SK-N-SH (cell line): ENCODE measurements around the gene MYH6. TPM values are rescaled to one million over a fixed set of nuclear protein-coding genes. Genes with fewer than 3 reads are reported as not detected.

ENCODE experiments used
- CTCF ChIA-PET: fragments of 300-600, 350-600 bp; formaldehyde crosslinking; extraction: SDS; loops from one replicate; lab custom pipeline; 2021; lab: Yijun Ruan, JAX
- POLR2A ChIA-PET: fragments of 350-600 bp; sonication (Branson Sonifier 250); formaldehyde crosslinking; extraction: SDS; loops from one replicate; lab custom pipeline; 2020; ENCODE audit warnings: antibody characterized with exemption, inconsistent platforms; lab: Yijun Ruan, JAX
- DNase-seq: peaks from one replicate; pipeline ENCODE4 v3.0.0; 2012
- H2AFZ ChIP-seq: fragments of 200-600 bp; sonication (generic); 2 replicates; pipeline ENCODE4 v1.8.1; 2016; ENCODE audit warnings: antibody characterized with exemption, mild to moderate bottlenecking, low read depth
- H3F3A ChIP-seq: fragments of 200-600 bp; sonication (generic); replicated peaks from 2 replicates; pipeline ENCODE3; 2016; ENCODE audit warnings: antibody characterized with exemption, mild to moderate bottlenecking; ENCODE audit not compliant: insufficient read depth
- H3K27ac ChIP-seq, 2 experiments: fragments of 200-500 bp in 1 of 2; fragments of 200-600 bp in 1 of 2; sonication (Bioruptor generic) in 1 of 2; sonication (generic), shearing (Covaris generic) in 1 of 2; 2 replicates each; pipeline versions ENCODE4 v1.5.1 to v1.6.1; 2014 to 2016; ENCODE audit warnings: low read depth in 2 of 2, inconsistent platforms in 1 of 2, low read length in 1 of 2, mild to moderate bottlenecking in 1 of 2, mixed read lengths in 1 of 2
- H3K27me3 ChIP-seq: fragments of 200-600 bp; sonication (generic), shearing (Covaris generic); 2 replicates; pipeline ENCODE4 v1.6.1; 2016; ENCODE audit warnings: mixed run types; ENCODE audit not compliant: insufficient read depth
- H3K36me3 ChIP-seq, 2 experiments: fragments of 200-500 bp in 1 of 2; fragments of 200-600 bp in 1 of 2; sonication (Bioruptor generic) in 1 of 2; sonication (generic) in 1 of 2; replicated peaks in 1 of 2; 2 replicates each; pipeline versions ENCODE3 to v1.5.1; 2014 to 2016; ENCODE audit warnings: low read length in 1 of 2, mild to moderate bottlenecking in 1 of 2; ENCODE audit not compliant: insufficient read depth in 2 of 2, control insufficient read depth in 1 of 2
- H3K4me1 ChIP-seq, 2 experiments: fragments of 200-500 bp in 1 of 2; fragments of 200-600 bp in 1 of 2; sonication (Bioruptor generic) in 1 of 2; sonication (generic), shearing (Covaris generic) in 1 of 2; 2 replicates each; pipeline versions ENCODE4 v1.5.1 to v1.6.1; 2014 to 2016; ENCODE audit warnings: low read depth in 1 of 2, low read length in 1 of 2, mixed run types in 1 of 2; ENCODE audit not compliant: insufficient read depth in 2 of 2, control insufficient read depth in 1 of 2
- H3K4me2 ChIP-seq: fragments of 200-600 bp; sonication (generic), shearing (Covaris generic); 2 replicates; pipeline ENCODE4 v1.6.1; 2017; ENCODE audit warnings: mixed run types
- H3K4me3 ChIP-seq, 2 experiments: fragments of 200-500 bp in 1 of 2; fragments of 200-600 bp in 1 of 2; sonication (Bioruptor generic) in 1 of 2; sonication (generic), shearing (Covaris generic) in 1 of 2; 2 replicates each; pipeline versions ENCODE4 v1.5.1 to v1.8.1; 2014 to 2016; ENCODE audit warnings: low read depth in 2 of 2, inconsistent platforms in 1 of 2, low read length in 1 of 2, mild to moderate bottlenecking in 1 of 2, mixed read lengths in 1 of 2, moderate library complexity in 1 of 2
- H3K79me2 ChIP-seq: fragments of 200-600 bp; sonication (generic); 2 replicates; pipeline ENCODE4 v1.8.1; 2017; ENCODE audit warnings: mild to moderate bottlenecking; ENCODE audit not compliant: insufficient read depth
- H3K9ac ChIP-seq: fragments of 200-600 bp; sonication (generic); 2 replicates; pipeline ENCODE4 v1.6.1; 2017; ENCODE audit warnings: mixed run types
- H3K9me2 ChIP-seq: fragments of 200-600 bp; sonication (generic); 2 replicates; pipeline ENCODE4 v1.6.1; 2017; ENCODE audit warnings: mixed run types
- H3K9me3 ChIP-seq: fragments of 200-600 bp; sonication (generic); 2 replicates; pipeline ENCODE4 v1.6.1; 2017; ENCODE audit warnings: mixed run types, mild to moderate bottlenecking, moderate library complexity
- H4K20me1 ChIP-seq: fragments of 200-600 bp; sonication (generic); 2 replicates; pipeline ENCODE4 v1.6.1; 2017; ENCODE audit warnings: mild to moderate bottlenecking, mixed run types; ENCODE audit not compliant: insufficient read depth
- CHD2 ChIP-seq: fragments of 150-350 bp; IDR thresholded peaks from 2 replicates; pipeline ENCODE4 v1.6.1; 2018; ENCODE audit warnings: low read length; ENCODE audit not compliant: partially characterized antibody
- EP300 ChIP-seq, 2 experiments: IDR thresholded peaks; 2 replicates each; pipeline versions ENCODE4 v1.4.0 to v1.6.1; 2012; ENCODE audit warnings: borderline replicate concordance in 1 of 2, low read depth in 1 of 2, low read length in 1 of 2
- GABPA ChIP-seq: IDR thresholded peaks from 2 replicates; pipeline ENCODE4 v1.4.0; 2012; ENCODE audit warnings: low read depth, mild to moderate bottlenecking
- NFIC ChIP-seq: IDR thresholded peaks from 2 replicates; pipeline ENCODE4 v1.4.0; 2012; ENCODE audit warnings: borderline replicate concordance
- NRF1 ChIP-seq: IDR thresholded peaks from 2 replicates; pipeline ENCODE4 v1.6.1; 2012; ENCODE audit warnings: low read depth, mild to moderate bottlenecking, low read length
- POLR2AphosphoS5 ChIP-seq: IDR thresholded peaks from 2 replicates; pipeline ENCODE4 v1.6.1; 2012; ENCODE audit warnings: low read depth, low read length
- RCOR1 ChIP-seq: fragments of 150-350 bp; IDR thresholded peaks from 2 replicates; pipeline ENCODE4 v1.6.1; 2017; ENCODE audit warnings: antibody characterized with exemption, low read length
- RFX5 ChIP-seq: IDR thresholded peaks from 2 replicates; pipeline ENCODE4 v1.6.1; 2012; ENCODE audit warnings: mild to moderate bottlenecking, improper control_type of control experiment, low read length
- TAF1 ChIP-seq: IDR thresholded peaks from 2 replicates; pipeline ENCODE4 v1.6.1; 2012; ENCODE audit warnings: low read depth, mild to moderate bottlenecking, low read length, moderate library complexity, borderline replicate concordance
- WGBS: methylation state at CpG from one replicate; pipeline ENCODE4 v1.1.6; 2017; ENCODE audit warnings: low lambda C conversion rate; 5-methylcytosine and 5-hydroxymethylcytosine counted together
- polyA plus RNA-seq, 3 experiments: library from polyadenylated mRNA; depleted of rRNA; stranded (reverse); fragments of >200 nt; gene quantifications; 2 replicates each; pipeline ENCODE4 v1.2.3, GENCODE V29; 2012
- TF ChIP-seq, protein P1 (sequence below): IDR thresholded peaks from 2 replicates; pipeline ENCODE4 v1.4.0; 2012; ENCODE audit warnings: low read depth
- TF ChIP-seq, protein P2 (sequence below): fragments of 200-600 bp; sonication (generic); IDR thresholded peaks from 2 replicates; pipeline ENCODE4 v1.6.1; 2017; ENCODE audit warnings: antibody characterized with exemption, mild to moderate bottlenecking, moderate library complexity

Gene MYH6
- polyA plus RNA-seq, 1 of the 3 experiments (the other 2 are of a cell fraction) = not detected

DNA sequence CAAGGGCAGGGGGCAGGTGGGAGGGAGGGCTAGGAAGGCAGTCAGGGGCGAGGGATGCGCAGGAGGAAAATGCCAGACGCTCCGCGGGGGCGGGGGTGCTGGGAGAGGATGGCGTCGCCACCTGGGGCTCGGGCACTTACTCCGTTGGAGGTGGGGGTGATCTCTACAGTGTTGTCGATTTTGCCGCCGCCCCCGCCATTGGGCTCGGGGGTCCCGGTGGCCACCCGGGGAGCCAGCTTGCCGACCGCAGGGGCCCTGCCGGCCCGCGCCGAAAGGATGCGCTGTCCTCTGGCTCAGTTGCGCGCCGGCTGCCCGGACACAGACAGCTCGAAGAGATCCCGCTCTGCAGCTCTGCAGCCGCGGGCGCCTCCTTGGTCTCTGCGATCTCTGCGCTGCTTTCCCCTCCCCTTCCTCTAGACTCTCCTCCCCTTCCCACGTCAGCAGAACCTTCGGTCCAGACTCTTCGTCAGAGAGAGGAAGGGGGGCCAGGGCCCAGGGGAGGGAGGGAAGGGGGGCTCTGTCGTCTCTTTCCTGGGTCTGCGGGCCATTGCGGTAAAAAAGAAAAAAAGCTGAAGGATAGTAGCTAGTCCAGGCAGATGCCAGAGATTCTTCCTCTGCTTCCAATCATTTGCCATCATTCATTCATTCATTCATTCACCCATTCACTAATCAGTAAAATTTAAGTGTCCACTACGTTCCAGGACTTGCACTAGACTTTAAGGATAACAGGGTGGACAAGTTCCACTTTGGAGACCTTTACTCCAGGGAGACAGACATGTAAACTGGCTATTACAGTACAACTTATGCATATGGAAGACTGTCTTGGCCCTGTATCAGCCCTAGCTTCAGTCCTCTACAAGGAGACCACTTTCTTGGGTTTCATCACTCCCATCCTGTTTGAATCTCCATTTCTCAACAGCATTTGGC is 55.3 kb downstream of the MYH6 start, which contains the start of gene SLC22A17:
Gene SLC22A17, minus strand, starts transcription at position 382 of the 927 bp plus-strand sequence.
- Histone ChIP-seq H3K27me3 (no peaks in the 10 kb centered on the region), H3K4me1 (peaks cover 0 to 12% of the 10 kb centered on the region in 2 experiments; a peak in 1 of 4 replicates), H3K27ac (peak within 1 kb of the TSS; percentile 55 to 92), H2AFZ (peak within 1 kb of the TSS; percentile 77)
- TF ChIP-seq EP300 (IDR thresholded peaks at IDR 0.05; ENCODE audit: borderline replicate concordance in 1 of 2, low read depth in 1 of 2, low read length in 1 of 2) (no peak), CHD2 (peak; percentile 57), NRF1 (0 out of 2 replicates have a peak, but pooled peaks have one; percentile 4), POLR2AphosphoS5 (peak; percentile 86), TAF1 (peak; percentile 78), RCOR1 (no peak), RFX5 (peak; percentile 50; the same call in 1 of the 2 replicates), GABPA (peak; percentile 37; the same call in 1 of the 2 replicates), NFIC (no peak)
- TF ChIP-seq, protein P1, sequence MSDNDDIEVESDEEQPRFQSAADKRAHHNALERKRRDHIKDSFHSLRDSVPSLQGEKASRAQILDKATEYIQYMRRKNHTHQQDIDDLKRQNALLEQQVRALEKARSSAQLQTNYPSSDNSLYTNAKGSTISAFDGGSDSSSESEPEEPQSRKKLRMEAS = peak; percentile 31; the same call in 1 of the 2 replicates
- TF ChIP-seq, protein P2, sequence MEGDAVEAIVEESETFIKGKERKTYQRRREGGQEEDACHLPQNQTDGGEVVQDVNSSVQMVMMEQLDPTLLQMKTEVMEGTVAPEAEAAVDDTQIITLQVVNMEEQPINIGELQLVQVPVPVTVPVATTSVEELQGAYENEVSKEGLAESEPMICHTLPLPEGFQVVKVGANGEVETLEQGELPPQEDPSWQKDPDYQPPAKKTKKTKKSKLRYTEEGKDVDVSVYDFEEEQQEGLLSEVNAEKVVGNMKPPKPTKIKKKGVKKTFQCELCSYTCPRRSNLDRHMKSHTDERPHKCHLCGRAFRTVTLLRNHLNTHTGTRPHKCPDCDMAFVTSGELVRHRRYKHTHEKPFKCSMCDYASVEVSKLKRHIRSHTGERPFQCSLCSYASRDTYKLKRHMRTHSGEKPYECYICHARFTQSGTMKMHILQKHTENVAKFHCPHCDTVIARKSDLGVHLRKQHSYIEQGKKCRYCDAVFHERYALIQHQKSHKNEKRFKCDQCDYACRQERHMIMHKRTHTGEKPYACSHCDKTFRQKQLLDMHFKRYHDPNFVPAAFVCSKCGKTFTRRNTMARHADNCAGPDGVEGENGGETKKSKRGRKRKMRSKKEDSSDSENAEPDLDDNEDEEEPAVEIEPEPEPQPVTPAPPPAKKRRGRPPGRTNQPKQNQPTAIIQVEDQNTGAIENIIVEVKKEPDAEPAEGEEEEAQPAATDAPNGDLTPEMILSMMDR = no peak
- TF ChIP-seq, all 33 proteins: peak for 7
- WGBS = 2% methylated on average over 26 of the region's 42 CpGs
- H3K4me2 ChIP-seq = peak within 1 kb of the TSS; percentile 96
- H3K9me3 ChIP-seq = no peaks in the 10 kb centered on the region
- H3K79me2 ChIP-seq = no peaks in the 10 kb centered on the region
- H3F3A ChIP-seq = no peaks in the 10 kb centered on the region
- CTCF ChIA-PET = interaction anchor here (0.6 to 4.0 kb wide), 16 partner anchors 9 to 533 kb away, joined by 3 to 30 read pairs (median 4); partner anchors contain the start of genes EFS and PABPN1
- peak within 1 kb of the TSS; percentile 49 for H3K9ac ChIP-seq
- H3K4me3 ChIP-seq = peak within 1 kb of the TSS; percentile 81 to 82
- no peaks in the 10 kb centered on the region for H3K9me2 ChIP-seq
- H4K20me1 ChIP-seq = no peaks in the 10 kb centered on the region
- peak; percentile 93 for DNase-seq
- POLR2A ChIA-PET = interaction anchor here (0.6 to 4.1 kb wide), 7 partner anchors 8 to 115 kb away, joined by 3 to 45 read pairs (median 7); partner anchors contain the start of genes EFS and PABPN1
- peaks cover 0 to 4% of the 10 kb centered on the region in 2 experiments for H3K36me3 ChIP-seq
